HG02884 (cell line): ENCODE results near the gene MPLKIP.
"Not testable (repeated sequence)": the region's sequence is repeated elsewhere in the genome, so short reads cannot be mapped to it uniquely, and the experiment has no call there.

ENCODE experiments used
- ATAC-seq: cut with Tn5 transposase; IDR thresholded peaks from one replicate; pipeline ENCODE4 v1.9.1; 2021; ENCODE audit warnings: mild to moderate bottlenecking, moderate library complexity; ENCODE audit not compliant: unreplicated experiment

Gene MPLKIP

DNA sequence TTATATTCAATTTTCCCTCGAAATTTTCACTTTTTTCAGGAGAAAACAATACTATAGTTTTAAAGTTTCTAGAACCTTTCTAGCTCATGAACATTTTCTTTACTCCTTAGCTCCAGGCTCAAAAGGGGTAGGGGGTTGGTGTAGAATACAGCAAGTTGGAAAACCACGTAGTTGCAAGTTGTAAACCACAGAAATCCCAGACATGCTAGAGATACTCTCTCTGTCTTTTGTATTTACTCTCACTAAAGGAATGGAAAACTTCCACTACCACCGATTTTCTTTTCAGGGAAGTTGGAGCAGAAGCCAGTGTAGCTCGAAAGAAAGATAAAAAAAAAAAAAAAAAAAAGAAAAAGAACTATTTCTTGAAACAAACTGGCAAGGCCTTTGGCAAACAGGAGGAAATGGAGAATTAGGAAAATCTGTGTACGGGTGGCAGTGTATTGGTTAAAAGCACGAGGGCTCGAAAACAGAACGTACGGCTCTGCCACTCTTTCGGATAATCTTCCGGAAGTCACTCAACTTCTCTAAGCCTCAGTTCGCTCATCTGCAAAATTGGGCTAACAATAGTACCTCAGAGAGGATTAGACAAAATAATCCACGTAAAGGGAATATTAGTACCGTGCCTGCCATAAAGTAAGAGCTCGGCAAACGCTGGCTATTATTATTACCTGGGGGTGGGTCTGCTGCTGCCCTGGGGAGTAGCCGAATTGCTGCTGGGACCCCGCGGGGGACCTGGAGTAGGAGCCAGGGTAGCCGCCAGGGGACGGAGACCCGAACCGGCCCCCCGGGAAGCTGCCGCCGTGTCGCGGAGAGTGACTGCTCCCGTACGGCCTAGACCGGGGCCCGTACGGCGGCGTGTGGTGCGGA is 628 bp downstream of the MPLKIP start:
- peak; percentile 41 for ATAC-seq

DNA sequence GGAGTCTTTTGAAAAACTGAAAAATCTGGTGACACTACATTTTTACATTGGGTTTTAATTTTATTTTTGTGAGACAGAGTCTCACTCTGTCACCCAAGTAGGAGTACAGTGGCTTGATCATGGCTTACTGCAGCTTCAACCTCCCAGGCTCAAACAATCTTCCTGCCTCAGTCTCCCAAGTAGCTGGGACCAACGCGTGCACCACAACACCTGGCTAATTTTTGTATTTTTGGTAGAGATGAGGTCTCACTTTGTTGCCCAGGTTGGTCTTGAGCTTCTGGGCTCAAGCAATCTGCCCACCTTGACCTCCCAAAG is 11.5 kb downstream of the MPLKIP start:
- ATAC-seq = no peak

DNA sequence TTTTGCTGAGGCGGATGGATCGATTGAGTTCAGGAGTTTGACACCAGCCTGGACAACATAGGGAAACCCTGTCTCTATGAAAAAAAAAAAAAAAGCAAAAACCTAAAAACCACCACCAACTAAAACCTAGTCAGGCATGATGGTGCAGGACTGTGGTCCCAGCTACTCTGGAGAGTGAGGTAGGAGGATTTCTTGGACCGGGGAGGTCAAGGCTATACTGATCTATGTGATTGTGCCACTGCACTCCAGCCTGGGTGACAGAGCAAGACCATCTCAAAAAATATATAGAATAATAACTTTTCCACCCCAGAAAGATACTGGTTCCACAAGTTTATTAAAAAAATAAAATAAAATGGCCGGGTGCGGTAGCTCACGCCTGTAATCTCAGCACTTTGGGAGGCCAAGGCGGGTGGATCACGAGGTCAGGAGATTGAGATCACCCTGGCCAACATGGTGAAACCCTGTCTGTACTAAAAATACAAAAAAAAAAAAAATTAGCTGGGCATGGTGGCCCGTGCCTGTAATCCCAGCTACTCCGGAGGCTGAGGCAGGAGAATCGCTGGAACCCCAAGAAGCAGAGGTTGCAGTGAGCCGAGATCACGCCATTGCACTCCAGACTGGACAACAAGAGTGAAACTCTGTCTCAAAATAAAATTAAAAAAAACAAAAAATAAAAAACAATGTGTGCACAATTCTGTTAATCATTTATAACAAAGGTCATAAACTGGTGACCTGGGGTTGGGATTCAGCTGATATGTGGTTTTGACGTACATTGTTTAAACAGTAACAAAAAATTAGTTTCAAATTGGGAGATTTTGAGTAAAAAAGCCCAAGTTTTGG is 12.1 kb downstream of the MPLKIP start:
- not testable (repeated sequence) for ATAC-seq

DNA sequence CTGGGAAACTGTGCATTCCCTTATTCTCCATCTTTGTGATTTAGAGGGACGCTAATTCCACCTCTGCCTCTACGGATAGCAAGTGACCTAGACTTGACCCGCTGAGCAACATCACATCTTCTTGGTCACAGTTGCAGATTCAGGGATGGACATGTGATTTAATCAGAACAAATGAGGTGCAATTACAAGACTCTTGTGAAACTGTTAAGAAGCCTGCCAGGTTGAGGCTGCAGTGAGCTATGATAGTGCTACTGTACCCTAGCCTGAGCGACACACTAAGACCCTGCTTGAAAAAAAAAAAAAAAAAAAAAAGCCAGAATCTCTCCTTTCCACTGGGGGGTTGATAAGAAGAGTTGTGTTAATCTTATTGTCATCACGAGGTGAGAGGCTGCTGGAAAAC is 14.4 kb downstream of the MPLKIP start:
- ATAC-seq = no peak

DNA sequence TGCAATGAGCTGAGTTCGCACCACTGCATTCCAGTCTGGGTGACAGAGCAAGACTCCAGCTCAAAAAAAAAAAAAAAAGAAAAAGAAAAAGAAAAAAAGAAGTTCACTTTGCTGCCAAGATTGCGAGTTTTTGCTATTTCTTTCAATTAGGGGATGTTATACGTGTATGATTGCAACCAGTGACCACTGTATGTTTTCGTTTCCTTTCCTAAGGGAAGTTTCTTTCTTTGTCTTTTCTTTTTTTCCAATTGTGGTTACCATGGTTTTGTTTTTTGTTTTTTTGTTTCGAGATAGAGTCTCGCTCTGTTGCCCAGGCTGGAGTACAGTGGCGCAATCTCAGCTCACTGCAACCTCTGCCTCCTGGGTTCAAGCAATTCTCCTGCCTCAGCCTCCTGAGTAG is 16.2 kb downstream of the MPLKIP start:
- ATAC-seq = not testable (repeated sequence)

DNA sequence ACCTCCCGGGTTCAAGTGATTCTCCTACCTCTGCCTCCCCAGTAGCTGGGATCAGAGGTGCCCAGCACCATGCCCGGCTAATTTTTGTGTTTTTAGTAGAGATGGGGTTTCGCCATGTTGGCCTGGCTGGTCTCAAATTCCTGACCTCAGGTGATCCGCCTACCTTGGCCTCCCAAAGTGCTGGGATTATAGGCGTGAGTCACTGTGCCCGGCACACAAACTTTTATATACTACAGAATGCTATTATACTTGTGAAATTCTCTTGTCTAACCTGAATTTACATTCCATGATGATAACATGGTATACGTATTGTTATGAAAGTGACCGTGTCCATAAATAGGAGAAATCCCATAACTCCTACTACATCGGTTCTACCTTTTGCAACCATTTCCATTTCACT is 17.2 kb downstream of the MPLKIP start:
- ATAC-seq = not testable (repeated sequence)

DNA sequence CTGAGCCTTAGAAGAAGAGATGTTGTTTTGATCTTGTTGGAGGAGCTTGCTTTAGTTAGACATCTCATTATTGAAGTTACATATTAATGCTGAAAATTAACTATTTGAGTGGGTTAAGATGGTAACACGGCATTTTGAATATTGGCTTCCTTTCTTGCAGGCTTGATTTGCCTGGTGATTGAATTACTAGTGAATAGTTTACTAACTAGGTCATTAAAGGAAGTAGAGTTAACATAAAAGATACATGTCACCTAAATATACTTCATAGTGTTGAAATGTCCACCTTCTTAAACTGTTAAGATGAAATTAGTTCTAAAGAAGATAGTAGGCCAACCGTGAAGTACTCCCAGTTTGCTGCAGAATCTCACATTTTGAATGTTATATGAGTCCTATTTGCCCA is 18.5 kb downstream of the MPLKIP start:
- no peak for ATAC-seq

DNA sequence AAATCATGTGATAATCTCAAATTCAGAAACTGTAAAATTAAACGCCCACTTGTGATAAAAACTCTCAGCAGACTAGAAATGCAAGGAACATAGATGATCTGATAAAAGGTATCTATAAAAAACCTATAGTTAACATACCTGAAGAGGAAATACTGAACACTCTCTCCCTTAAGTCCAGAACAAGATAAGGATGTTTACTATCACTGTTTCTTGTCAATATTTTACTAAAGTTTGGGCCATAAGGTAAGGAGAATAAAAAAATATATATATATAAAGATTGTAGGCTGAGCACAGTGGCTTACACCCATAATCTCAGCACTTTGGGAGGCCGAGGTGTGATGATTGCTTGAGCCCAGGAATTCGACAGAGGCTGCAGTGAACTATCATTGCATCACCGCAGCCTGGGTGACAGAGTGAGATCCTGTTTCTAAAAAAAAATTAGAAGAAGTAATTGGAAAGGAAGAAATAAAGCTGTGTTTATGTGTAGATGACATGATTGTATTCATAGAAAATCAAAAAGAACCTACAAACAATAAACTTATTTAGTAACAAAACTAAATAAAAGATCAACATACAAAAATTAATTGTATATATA is 28.4 kb downstream of the MPLKIP start:
- ATAC-seq = no peak

DNA sequence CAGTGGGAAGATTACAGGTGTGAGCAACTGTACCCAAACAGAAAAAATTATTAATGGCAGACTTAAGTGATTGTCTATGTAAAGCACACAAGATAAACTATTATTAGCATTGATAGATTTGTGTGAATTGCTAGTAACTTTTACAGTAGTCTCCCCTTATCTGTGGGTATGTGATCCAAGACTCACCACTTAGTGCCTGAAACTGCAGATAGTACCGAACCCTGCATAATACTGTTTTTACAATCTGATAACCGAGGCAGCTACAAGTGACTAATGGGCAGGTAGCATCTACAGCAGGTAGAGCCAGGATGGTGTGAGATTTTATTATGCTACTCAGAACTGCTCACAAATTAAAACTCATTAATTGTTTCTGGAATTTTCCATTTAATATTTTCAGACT is 31.5 kb downstream of the MPLKIP start:
- no peak for ATAC-seq

DNA sequence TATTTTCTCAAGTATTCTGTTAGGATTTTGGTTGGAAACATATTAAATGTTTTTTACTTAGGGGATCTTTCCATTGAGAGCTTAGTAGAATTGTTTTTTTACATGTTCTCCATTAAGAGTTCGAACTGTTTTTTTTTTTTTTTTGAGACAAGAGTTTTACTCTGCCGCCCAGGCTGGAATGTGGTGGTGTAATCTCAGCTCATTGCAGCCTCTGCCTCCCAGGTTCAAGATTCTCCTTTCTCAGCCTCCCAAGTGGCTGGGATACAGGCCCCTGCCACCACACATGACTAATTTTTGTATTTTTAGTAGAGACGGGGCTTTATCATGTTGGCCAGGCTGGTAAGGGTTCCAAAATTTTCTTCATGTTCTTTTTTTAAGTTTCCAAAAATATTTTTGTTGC is 33.2 kb downstream of the MPLKIP start:
- no peak for ATAC-seq

DNA sequence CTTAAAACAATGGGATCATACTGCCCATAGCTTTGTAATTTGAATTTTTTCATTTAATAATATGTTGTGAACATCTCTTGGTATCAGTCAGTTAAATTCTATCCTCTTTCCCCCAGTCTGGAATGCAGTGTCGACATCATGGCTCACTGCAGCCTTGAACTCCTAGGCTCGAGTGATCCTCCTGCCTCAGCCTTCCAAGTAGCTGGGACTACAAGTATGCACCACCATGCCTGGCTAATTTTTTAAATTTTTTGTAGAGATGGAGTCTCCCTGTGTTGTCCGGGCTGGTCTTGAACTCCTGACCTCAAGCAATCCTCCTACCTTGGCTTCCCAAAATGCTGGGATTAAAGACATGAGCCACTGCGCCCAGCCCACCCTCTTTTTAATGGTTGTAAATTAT is 34.6 kb downstream of the MPLKIP start:
- ATAC-seq = no peak

DNA sequence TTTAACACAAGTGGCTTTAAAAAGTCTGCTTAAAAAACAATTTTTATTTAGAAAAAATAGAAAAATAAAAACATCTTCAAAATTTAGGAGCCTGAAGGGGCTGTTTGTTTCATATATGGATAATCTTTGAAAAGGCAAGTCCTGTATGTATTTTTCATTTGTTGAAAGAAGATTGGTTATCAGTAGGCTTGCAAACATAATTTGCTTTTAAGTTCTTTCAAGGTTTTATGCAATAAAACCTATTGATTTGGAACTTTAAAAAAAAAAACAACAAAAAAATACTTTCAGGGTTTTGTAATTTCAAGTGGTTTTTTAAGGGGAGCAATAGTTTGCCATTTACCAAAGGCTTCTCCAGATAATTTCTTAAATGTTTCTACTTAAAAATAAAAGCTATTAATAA is 35.6 kb downstream of the MPLKIP start:
- no peak for ATAC-seq

DNA sequence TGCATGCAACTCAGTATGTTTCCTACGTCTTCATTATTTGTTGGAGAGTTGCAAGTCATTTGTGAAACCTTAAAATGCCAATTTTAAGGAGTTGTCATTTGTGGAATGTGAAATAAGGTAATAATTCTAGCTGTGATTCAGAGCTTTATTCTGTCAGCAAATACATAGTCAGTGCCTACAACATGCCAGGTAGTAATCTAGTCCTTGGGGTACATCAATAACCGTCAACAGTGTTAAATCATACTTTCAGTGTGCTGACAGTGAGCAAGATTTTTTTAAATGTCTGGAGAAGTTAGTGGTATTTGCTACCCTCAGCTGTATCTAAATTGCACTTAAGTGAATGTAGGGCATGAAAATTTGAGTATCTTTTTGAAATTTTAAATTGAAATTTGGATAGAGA is 36.7 kb downstream of the MPLKIP start:
- ATAC-seq = no peak

DNA sequence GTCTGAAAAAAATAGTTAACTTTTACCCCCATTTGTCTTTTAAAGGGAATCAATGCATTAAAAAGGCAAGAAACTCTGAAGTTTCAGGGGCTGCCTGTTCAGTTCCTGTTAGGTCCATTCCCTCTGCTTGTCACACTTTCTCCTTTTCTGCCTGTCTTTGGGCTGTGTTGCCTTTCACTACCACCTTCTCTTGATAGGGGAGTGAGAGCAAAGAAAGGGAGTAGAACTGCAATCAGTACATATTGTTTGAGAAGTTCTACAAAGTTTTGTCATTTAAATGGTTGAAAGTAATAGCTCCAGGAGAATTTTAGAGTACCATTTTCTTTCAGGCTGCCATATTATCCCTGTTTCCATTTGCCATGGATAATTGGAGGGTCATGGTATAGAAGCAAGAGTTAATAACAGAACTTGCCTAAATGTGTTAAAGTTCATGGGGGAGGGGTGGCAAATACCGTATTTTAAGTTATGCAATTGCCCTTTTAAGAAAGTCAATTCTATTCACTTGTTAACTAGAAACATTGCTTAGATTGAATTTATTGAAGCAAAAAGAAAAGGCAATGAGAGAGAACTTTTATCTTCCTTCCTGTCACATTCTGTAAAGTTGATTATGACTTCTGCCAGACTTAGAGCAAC is 38.6 kb downstream of the MPLKIP start:
- no peak for ATAC-seq

DNA sequence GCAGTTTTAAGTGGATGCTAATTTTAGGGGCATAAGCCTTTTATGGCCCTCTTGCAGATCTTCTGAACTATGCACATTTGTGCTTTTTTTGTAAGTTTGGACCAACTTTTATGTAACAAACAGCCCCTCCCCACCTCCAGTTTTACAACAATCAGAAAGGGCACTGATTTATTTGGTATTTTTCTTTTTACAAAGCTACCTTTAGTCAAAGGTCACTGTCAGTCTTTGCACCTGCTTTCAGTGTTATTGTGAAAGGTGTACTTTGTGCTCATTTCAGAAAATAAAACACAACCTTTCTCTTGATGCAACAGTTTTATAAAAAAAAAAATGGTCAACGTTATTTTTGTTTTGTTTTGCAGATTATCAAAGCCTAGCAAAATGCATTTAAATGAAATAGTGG is 39.2 kb downstream of the MPLKIP start:
- ATAC-seq = no peak

DNA sequence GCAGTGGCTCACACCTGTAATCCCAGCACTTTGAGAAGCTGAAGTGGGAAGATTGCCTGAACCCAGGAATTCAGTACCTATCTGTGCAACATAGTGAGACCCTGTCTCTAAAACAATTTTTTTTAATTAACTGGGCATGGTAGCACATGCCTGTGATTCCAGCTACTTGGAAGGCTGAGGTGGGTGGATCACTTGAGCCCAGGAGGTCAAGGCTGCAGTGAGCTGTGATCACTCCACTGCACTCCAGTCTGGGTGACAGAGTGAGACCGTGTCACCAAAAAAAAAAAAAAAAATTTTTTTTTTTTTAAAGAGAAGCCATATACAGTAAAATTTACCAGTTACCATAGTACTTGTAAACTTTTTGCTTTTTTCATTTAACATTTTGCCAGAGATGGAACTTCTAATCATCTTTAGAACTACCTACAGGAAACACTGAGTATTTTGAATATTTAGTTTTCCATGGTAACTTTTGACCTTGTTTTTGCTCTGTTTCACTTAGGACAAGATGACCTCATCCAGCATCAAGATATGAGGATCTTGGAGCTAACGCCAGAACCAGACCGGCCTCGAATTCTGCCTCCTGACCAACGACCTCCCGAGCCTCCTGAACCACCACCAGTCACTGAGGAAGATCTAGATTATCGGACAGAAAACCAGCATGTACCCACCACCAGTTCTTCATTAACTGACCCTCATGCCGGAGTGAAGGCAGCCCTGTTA is 40.6 kb downstream of the MPLKIP start:
- no peak for ATAC-seq

DNA sequence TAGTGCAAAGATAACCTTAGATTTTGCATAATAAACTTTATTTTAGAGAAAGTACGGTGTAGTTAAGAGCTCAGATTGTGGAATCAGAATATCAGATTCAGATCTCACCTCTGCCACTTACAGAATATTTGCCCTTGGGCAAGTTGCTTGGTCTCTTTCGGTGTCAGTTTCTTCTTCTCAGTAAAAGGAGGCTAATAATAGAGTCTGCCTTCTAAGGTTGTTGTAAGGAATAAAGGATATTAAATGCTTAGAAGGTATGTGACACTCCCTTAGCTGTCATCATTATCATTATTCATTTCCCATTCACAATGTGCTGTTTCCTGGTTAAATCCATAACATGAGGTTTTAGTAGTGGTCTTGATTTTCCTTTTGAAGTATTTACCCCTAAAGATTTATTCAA is 42.2 kb downstream of the MPLKIP start:
- no peak for ATAC-seq

DNA sequence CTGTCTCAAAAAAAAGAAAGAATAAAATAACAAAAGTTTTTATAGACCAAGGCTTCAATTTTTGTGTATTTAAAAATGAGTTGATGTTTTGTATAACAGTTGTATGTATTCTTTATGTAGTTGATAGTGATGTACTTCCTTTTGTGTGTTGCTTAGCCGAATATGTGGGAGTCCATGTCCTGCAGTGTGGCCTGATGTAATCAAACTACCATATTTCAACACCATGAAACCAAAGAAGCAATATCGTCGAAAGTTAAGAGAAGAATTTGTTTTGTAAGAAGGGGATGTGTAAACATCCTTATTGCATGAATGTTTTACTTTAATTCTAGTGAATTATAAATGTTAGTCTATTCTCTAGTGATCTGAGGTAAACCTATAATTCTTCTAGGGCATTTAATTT is 56.6 kb downstream of the MPLKIP start:
- ATAC-seq = no peak
